ENCODE measurements around the gene ABCG1. TPM values are rescaled to one million over a fixed set of nuclear protein-coding genes. Genes with fewer than 3 reads are reported as not detected.

Gene ABCG1
- total RNA-seq, 1 donor from 2014 or later = 138 TPM

DNA sequence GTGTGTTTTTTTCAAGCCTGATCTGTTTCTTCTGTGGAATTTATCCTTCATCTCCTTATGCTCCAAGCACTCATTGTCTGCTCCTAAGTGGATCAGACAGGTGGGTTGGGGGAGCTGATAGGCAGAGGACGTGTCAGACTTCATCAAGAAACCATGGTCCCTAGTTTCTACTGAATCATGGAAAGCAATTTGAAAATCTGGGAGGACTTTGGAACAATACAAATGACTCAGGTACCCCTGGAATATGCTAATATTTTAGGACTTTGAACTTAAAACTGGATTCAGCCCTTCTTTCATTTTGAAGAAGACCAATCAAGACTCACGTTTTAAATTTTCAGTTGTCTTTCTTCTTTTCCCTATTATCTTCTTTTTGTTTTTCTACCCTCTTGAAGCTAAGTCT, 7.7 kb downstream of the ABCG1 start:
- DNase-seq (ENCODE audit: low read depth) = no peak
- H3K27me3 ChIP-seq (ENCODE audit: control insufficient read depth, insufficient read depth, low read length) = no peaks in the 10 kb centered on the region
- H3K4me3 ChIP-seq (ENCODE audit: low read depth, low read length) = no peak overlapping the region
- no peak for TF ChIP-seq CTCF (IDR thresholded peaks at IDR 0.05; ENCODE audit: insufficient read depth, low read length, severe bottlenecking)
- H3K36me3 ChIP-seq (ENCODE audit: control insufficient read depth, insufficient read depth, low read length) = peaks cover 5% of the 10 kb centered on the region
- no peak for FAIRE-seq

DNA sequence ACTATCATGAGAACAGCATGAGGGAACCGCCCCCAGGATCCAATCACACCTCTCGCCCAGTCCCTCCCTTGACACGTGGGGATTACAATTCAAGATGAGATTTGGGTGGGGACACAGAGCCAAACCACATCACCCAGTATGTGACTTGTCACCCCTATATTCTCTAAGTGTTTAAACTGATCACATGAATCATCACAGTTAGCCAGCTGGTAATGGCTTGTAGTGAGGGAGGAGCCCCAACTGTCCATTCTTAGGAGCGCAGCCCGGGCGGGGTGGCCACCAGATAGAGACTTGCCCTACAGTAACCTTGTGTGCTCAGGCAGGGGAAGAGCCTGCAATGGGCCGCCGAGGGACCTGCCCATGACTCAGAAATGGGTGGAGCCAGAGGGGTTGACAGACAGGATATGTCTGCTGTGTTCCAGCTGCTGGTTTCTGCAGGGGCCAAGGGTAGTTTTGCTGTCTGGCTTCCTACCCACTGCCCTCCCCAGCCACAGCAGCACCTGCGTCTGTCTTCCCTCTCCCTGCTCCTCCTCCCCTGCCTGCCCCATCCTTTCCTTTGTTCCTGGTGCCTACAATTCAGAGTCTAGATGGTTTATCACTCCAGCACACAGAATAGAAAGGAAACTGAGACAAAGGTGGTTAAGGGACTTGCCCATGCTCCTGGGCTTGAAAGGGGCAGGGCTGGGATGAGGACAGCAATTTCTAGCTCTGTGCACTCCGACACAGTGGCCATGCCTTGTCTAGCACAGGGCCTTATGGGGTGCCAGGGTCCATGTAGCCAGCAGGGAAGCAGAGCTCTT, 9.2 kb downstream of the ABCG1 start:
- TF ChIP-seq CTCF (IDR thresholded peaks at IDR 0.05; ENCODE audit: insufficient read depth, low read length, severe bottlenecking) = no peak

DNA sequence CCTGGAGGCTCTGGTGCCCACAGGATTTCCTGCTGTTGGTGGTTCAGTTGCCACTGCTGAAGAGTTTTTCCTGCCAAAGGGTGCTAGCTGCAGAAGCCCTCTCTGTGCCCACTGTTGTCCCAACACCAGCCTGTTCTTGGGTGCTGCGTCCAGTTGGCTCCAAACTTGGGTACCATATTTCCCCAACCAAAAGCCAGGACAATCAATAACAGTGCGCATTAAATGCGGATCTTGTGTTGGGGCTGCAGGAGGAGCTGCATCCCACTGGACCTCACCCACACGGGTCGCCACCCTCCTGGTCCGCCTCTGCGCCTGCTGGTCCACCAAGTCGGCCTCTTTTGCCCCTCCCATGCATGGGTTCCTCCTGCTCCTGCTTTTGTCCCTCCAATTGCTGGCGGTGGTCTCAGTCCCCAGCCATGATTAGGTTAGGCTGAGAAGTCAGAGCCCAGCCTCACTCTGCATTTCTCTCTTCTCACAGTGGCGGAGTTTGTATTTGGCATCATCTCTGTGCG, 9.8 kb downstream of the ABCG1 start:
- Histone ChIP-seq H3K27me3 (ENCODE audit: control insufficient read depth, insufficient read depth, low read length) (no peaks in the 10 kb centered on the region), H3K4me3 (ENCODE audit: low read depth, low read length) (no peak overlapping the region), H3K36me3 (ENCODE audit: control insufficient read depth, insufficient read depth, low read length) (peaks cover 2% of the 10 kb centered on the region)
- DNase-seq (ENCODE audit: low read depth) (no peak), FAIRE-seq (no peak)
- TF ChIP-seq CTCF (IDR thresholded peaks at IDR 0.05; ENCODE audit: insufficient read depth, low read length, severe bottlenecking) = no peak

More for the DNA sequence above, 9.2 kb downstream of the ABCG1 start:
- DNase-seq (ENCODE audit: low read depth) = peak; percentile 96
- H3K4me3 ChIP-seq (ENCODE audit: low read depth, low read length) = no peak overlapping the region
- peaks cover 3% of the 10 kb centered on the region for H3K36me3 ChIP-seq (ENCODE audit: control insufficient read depth, insufficient read depth, low read length)
- FAIRE-seq = peak; percentile 79
- no peaks in the 10 kb centered on the region for H3K27me3 ChIP-seq (ENCODE audit: control insufficient read depth, insufficient read depth, low read length)

DNA sequence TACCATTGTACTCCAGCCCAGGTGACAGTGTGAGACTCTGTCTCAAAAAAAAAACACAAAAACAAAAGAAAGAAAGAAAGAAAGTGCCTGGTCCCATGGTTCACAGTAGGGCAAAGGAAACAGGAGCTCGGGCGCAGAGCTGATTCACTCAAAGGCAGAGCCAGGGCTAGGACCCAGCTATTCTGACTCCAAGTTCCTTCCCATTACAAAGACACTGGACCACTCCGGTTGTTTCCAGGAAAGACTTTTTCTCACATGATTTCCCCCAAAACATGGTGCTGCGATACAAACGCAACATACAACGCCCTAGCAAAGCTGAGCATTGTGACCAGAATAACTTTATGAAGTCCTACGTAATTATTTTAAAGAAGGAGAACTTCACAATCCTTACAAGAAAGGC, 10.7 kb downstream of the ABCG1 start:
- peaks cover 2% of the 10 kb centered on the region for H3K36me3 ChIP-seq (ENCODE audit: control insufficient read depth, insufficient read depth, low read length)
- FAIRE-seq = no peak
- DNase-seq (ENCODE audit: low read depth) = no peak
- no peak for TF ChIP-seq CTCF (IDR thresholded peaks at IDR 0.05; ENCODE audit: insufficient read depth, low read length, severe bottlenecking)
- H3K27me3 ChIP-seq (ENCODE audit: control insufficient read depth, insufficient read depth, low read length) = no peaks in the 10 kb centered on the region
- no peak overlapping the region for H3K4me3 ChIP-seq (ENCODE audit: low read depth, low read length)

- FAIRE-seq (no peak), DNase-seq (ENCODE audit: low read depth) (no peak)
- H3K27me3 ChIP-seq (ENCODE audit: control insufficient read depth, insufficient read depth, low read length) = no peaks in the 10 kb centered on the region
- peaks cover 2% of the 10 kb centered on the region for H3K36me3 ChIP-seq (ENCODE audit: control insufficient read depth, insufficient read depth, low read length)
- TF ChIP-seq CTCF (IDR thresholded peaks at IDR 0.05; ENCODE audit: insufficient read depth, low read length, severe bottlenecking) = no peak
- H3K4me3 ChIP-seq (ENCODE audit: low read depth, low read length) = no peak overlapping the region
These were observed 11.2 kb downstream of the ABCG1 start for GRCh38 chr21:42230178-42230577.
